Common myeloid progenitor, CD34-positive (primary cell): Measurements from ENCODE around the gene TMPRSS13.
A peak's percentile ranks its signal among the peaks of the same experiment; 100 is the strongest.

Experiments
- CTCF ChIA-PET: fragments of 350-600 bp; sonication (Branson Sonifier 250); formaldehyde crosslinking; loops from one replicate; lab custom pipeline; 2021; ENCODE audit warnings: antibody characterized with exemption; lab: Charles Lee
- POLR2A ChIA-PET: fragments of 350-600 bp; sonication (Branson Sonifier 250); formaldehyde crosslinking; loops from one replicate; lab custom pipeline; 2021; ENCODE audit warnings: antibody characterized with exemption; lab: Charles Lee
- DNase-seq, 3 donors: peaks; one replicate each; pipeline versions ENCODE4 v3.0.0 to v3.0.0-alpha.2; 2013
- H3K27ac ChIP-seq, 2 experiments: 1 replicate in 1 of 2; 2 replicates in 1 of 2; pipeline ENCODE4 v1.7.0; 2013; ENCODE audit warnings: inconsistent platforms in 2 of 2, low read length in 2 of 2, mild to moderate bottlenecking in 2 of 2, low read depth in 1 of 2, moderate library complexity in 1 of 2; ENCODE audit not compliant: severe bottlenecking in 2 of 2, insufficient read depth in 1 of 2, poor library complexity in 1 of 2
- H3K27me3 ChIP-seq, 5 experiments: replicated peaks in 2 of 5; 1 replicate in 3 of 5; 2 replicates in 2 of 5; pipeline versions ENCODE4 v1.6.1 to v1.7.0; 2013; ENCODE audit warnings: low read length in 4 of 5, mild to moderate bottlenecking in 2 of 5, moderate library complexity in 2 of 5, inconsistent platforms in 1 of 5; ENCODE audit not compliant: insufficient read depth in 5 of 5, control insufficient read depth in 4 of 5
- H3K36me3 ChIP-seq, 4 experiments: 1 replicate in 2 of 4; 2 replicates in 2 of 4; pipeline versions ENCODE4 v1.6.1 to v1.7.0; 2013; ENCODE audit warnings: low read length in 3 of 4, control low read depth in 1 of 4, mild to moderate bottlenecking in 1 of 4; ENCODE audit not compliant: control insufficient read depth in 4 of 4, insufficient read depth in 4 of 4
- H3K4me1 ChIP-seq, 4 experiments: 1 replicate in 3 of 4; 2 replicates in 1 of 4; pipeline versions ENCODE4 v1.6.1 to v1.7.1; 2013; ENCODE audit warnings: low read length in 3 of 4, mild to moderate bottlenecking in 3 of 4, control low read depth in 1 of 4, inconsistent platforms in 1 of 4, moderate library complexity in 1 of 4; ENCODE audit not compliant: control insufficient read depth in 4 of 4, insufficient read depth in 4 of 4; ENCODE audit errors: control extremely low read depth in 1 of 4
- H3K4me3 ChIP-seq, 7 experiments: 1 replicate in 4 of 7; 2 replicates in 3 of 7; pipeline versions ENCODE4 v1.5.1 to v1.7.0; 2013; ENCODE audit warnings: mild to moderate bottlenecking in 7 of 7, low read length in 6 of 7, moderate library complexity in 6 of 7, inconsistent platforms in 2 of 7, low read depth in 2 of 7, control low read depth in 1 of 7; ENCODE audit not compliant: insufficient read depth in 4 of 7, control insufficient read depth in 1 of 7; ENCODE audit errors: extremely low read depth in 1 of 7
- H3K9me3 ChIP-seq, 5 experiments: 1 replicate in 4 of 5; 2 replicates in 1 of 5; pipeline versions ENCODE4 v1.6.1 to v1.7.1; 2013; ENCODE audit warnings: low read length in 4 of 5, mild to moderate bottlenecking in 2 of 5, inconsistent platforms in 1 of 5, low read depth in 1 of 5, moderate library complexity in 1 of 5; ENCODE audit not compliant: control insufficient read depth in 4 of 5, insufficient read depth in 2 of 5; ENCODE audit errors: control extremely low read depth in 1 of 5
- WGBS: methylation state at CpG from one replicate; pipeline ENCODE4 v1.1.5; 2013; ENCODE audit not compliant: insufficient coverage; 5-methylcytosine and 5-hydroxymethylcytosine counted together

Gene TMPRSS13

DNA sequence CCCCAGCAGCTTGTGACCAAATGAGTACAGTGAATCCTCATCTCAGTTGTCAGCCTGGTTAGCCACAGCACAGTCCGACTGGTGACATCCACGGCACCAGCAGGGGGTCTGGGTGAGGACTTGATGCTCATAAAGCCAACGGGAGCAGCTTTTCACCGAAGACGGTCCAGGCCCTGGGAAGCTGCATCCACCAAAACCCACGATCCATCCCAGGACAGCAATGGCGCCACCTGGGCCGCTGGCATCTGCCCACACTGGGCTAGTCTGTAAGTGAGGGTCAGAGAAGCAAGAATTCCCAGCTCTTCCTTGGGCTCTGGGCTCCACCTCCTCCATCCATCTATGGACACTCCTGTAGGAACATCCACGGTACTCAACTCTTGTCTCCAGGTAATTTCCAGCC, 27.6 kb downstream of the TMPRSS13 start:
- H3K4me3 ChIP-seq, result no peak overlapping the region
- H3K36me3 ChIP-seq, result no peaks in the 10 kb centered on the region
- WGBS, result 99% methylated on average over 7 of the region's 9 CpGs
- CTCF ChIA-PET, result interaction anchor here (1.0 to 2.2 kb wide), 9 partner anchors 9 to 152 kb away, joined by 3 to 6 read pairs (median 4); partner anchors contain the start of gene FXYD6
- POLR2A ChIA-PET, result interaction anchor here (0.6 kb wide), 1 partner anchor 12 kb away, joined by 3 read pairs; no protein-coding TSS in a partner anchor
- no peaks in the 10 kb centered on the region for H3K27me3 ChIP-seq
- DNase-seq, result no peak
- H3K9me3 ChIP-seq, result no peaks in the 10 kb centered on the region
- no peak overlapping the region for H3K27ac ChIP-seq
- H3K4me1 ChIP-seq, result peaks cover 0 to 15% (median 7%) of the 10 kb centered on the region in 4 experiments

DNA sequence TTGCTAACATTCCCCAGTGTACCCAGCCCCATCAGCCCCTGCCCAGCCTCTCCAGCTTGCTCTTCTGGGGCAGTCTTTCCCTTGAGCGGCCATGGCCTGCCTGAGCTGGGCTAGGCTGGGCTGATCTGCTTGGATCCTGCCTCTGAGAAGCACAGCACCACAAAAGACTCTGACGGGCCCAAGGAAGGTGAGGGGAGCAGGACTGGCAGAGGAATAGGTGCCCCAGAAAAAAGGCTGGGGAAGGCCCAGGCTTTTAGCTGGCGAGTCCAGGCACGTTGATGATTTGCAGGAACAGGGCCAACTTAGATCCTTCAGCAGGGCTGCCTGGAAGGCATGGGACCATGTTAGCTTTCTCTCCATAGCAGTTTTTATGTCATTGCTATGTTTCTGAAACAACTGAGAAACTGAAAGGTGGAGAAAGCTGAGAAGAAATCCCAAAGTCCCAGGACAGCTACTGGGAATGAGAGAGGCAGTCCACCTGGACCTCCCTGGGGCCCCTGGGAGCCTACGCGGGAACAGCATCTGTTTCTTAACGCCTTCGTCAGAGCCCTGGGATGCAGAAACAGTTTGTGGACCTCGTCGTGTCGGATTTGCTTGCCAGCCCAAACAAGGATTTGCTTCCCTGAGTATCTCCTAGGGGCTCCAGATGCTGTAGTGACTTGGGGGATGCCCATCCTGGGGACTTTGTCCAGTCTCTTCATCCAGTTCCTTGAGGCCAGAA, 28.3 kb downstream of the TMPRSS13 start:
- no peak overlapping the region for H3K27ac ChIP-seq
- ChIA-PET POLR2A (no interaction called here), CTCF (interaction anchor here (0.7 to 2.2 kb wide), 15 partner anchors 10 to 153 kb away, joined by 3 to 6 read pairs (median 3); partner anchors contain the start of gene FXYD6)

DNA sequence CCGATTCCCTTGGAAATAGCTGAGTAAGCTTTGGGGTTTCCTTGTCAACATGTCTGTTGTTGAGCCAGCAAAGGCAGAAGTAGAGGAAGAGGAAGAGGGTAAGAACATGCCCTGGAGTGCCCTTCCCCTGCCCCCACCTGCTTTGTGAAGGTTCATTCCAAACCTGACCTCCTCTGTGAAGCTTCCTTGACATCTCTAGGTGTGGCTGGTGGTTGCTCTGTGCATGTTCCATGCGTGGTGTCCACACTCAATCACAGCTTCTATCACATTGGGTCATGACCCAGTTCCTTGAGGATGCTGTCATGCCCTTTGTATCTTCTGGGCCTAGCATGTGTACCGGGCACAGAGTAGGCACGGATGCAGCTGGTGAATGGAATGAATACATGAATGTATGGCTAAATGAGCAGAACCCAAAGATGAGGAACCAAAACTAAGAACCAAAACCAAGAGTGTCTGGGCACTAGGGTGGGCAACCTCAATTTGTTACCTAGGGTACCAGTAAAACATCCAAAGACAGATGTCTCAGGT, 29.0 kb downstream of the TMPRSS13 start:
- Histone ChIP-seq H3K27me3 (no peaks in the 10 kb centered on the region), H3K9me3 (no peaks in the 10 kb centered on the region), H3K4me3 (no peak overlapping the region), H3K36me3 (no peaks in the 10 kb centered on the region), H3K27ac (no peak overlapping the region), H3K4me1 (peaks cover 0 to 15% (median 7%) of the 10 kb centered on the region in 4 experiments)
- ChIA-PET CTCF (interaction anchor here (0.7 to 2.2 kb wide), 11 partner anchors 23 to 153 kb away, joined by 3 to 6 read pairs (median 4); partner anchors contain the start of gene FXYD6), POLR2A (no interaction called here)
- peak; percentile 16 to 64 (median 57) for DNase-seq
- WGBS, result 80% methylated on average over 2 of the region's 4 CpGs

More for the DNA sequence above, 28.3 kb downstream of the TMPRSS13 start:
- no peak overlapping the region for H3K4me3 ChIP-seq
- H3K4me1 ChIP-seq, result peaks cover 0 to 15% (median 7%) of the 10 kb centered on the region in 4 experiments
- no peaks in the 10 kb centered on the region for H3K27me3 ChIP-seq
- DNase-seq, result no peak
- no peaks in the 10 kb centered on the region for H3K9me3 ChIP-seq
- no peaks in the 10 kb centered on the region for H3K36me3 ChIP-seq
- over 99% methylated on average over 11 of the region's 11 CpGs for WGBS

DNA sequence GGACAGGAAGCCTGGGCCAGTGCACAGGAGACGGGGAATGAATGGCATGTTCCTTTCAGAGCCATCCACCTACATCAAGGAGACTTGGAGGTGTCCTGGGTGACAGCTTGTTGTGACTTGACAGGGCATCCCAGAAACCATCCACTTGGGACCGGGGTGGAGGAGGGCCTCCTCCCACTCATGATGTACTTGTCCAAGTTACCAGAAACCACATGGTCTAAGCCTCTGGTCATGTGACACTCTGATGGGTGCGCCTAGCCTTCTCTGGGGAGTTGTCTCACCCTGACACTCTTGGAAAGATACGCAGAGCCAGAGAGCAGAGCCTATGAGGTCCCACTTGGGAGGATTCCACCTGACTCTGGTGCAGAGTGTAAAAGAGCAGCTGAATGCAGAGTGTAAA, 31.1 kb downstream of the TMPRSS13 start:
- DNase-seq, result no peak
- CTCF ChIA-PET, result interaction anchor here (1.1 to 1.9 kb wide), 2 partner anchors 55 to 90 kb away, joined by 3 to 4 read pairs; no protein-coding TSS in a partner anchor
- Histone ChIP-seq H3K4me1 (peaks cover 0 to 15% (median 7%) of the 10 kb centered on the region in 4 experiments), H3K27me3 (no peaks in the 10 kb centered on the region), H3K36me3 (no peaks in the 10 kb centered on the region), H3K4me3 (no peak overlapping the region), H3K27ac (no peak overlapping the region), H3K9me3 (no peaks in the 10 kb centered on the region)
- POLR2A ChIA-PET, result interaction anchor here (0.6 kb wide), 1 partner anchor 172 kb away, joined by 3 read pairs; no protein-coding TSS in a partner anchor
- 100% methylated on average over 4 of the region's 4 CpGs for WGBS

DNA sequence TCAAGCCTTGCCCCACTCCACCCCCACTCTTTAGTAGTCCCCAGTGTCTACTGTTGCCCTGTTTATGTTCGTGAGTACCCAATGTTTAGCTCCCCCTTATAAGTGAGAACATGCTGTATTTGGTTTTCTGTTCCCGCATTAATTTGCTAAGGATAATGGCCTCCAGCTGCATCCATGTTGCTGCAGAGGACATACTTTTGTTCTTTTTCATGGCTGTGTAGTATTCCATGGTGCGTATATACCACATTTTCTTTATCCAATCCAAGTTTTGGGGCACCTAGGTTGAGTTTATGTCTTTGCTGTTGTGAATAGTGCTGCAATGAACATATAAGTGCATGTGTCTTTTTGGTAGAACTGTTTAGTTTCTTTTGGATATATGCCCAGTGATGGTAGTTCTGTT, 36.6 kb downstream of the TMPRSS13 start:
- DNase-seq, result no peak
- Histone ChIP-seq H3K27ac (no peak overlapping the region), H3K4me1 (no peaks in the 10 kb centered on the region), H3K36me3 (no peaks in the 10 kb centered on the region), H3K9me3 (peaks cover 0 to 3% (median 0%) of the 10 kb centered on the region in 5 experiments), H3K4me3 (no peak overlapping the region), H3K27me3 (no peaks in the 10 kb centered on the region)
- ChIA-PET POLR2A (no interaction called here), CTCF (interaction anchor here (0.6 to 1.8 kb wide), 4 partner anchors 12 to 468 kb away, joined by 3 to 7 read pairs (median 4); no protein-coding TSS in a partner anchor)
- WGBS, result 100% methylated on average over 1 of the region's 3 CpGs

DNA sequence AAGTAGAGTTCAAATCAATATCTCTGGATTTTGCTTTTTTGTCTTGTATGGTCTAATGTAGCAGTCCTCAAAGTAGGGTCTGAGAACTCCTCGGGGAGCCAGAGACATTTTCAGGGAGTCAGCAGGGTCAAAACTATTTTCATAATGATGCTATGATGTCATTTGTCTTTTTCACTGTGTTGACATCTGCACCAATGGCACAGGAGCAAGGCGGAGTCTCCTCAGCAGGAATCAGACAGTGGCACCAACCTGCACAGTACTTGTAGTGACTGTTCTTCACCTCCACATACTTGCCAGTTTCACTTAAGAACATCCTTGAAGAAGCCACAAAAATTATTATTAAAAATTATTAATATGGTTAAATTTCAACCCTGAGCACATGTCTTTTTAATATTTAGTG, 37.8 kb downstream of the TMPRSS13 start:
- Histone ChIP-seq H3K9me3 (peaks cover 0 to 3% (median 0%) of the 10 kb centered on the region in 5 experiments), H3K4me1 (no peaks in the 10 kb centered on the region), H3K36me3 (no peaks in the 10 kb centered on the region), H3K27ac (no peak overlapping the region), H3K27me3 (no peaks in the 10 kb centered on the region), H3K4me3 (no peak overlapping the region)
- DNase-seq, result no peak
- WGBS, result 0% methylated on average over 1 of the region's 2 CpGs
- ChIA-PET POLR2A (no interaction called here), CTCF (interaction anchor here (1.7 to 1.8 kb wide), 2 partner anchors 13 to 40 kb away, joined by 4 to 7 read pairs; no protein-coding TSS in a partner anchor)
